PFSK-1 (cell line): ENCODE data around the gene ZBTB34.

ENCODE experiments used
- POLR2AphosphoS5 ChIP-seq: IDR thresholded peaks from 2 replicates; pipeline ENCODE4 v1.6.1; 2012; ENCODE audit warnings: low read depth, mild to moderate bottlenecking, control low read depth, low read length, moderate library complexity
- SIN3A ChIP-seq: IDR thresholded peaks from 2 replicates; pipeline ENCODE4 v1.6.1; 2012; ENCODE audit warnings: mild to moderate bottlenecking, low read length, moderate library complexity, borderline replicate concordance; ENCODE audit not compliant: insufficient read depth
- TAF1 ChIP-seq: IDR thresholded peaks from 2 replicates; pipeline ENCODE4 v1.6.1; 2012; ENCODE audit warnings: low read length, control low read depth, borderline replicate concordance; ENCODE audit not compliant: insufficient read depth
- TF ChIP-seq, protein P1 (sequence below), 2 experiments: IDR thresholded peaks; 2 replicates each; pipeline versions ENCODE4 v1.6.1 to v1.8.0; 2011 to 2012; ENCODE audit warnings: low read depth in 2 of 2, low read length in 2 of 2, control low read depth in 1 of 2, inconsistent platforms in 1 of 2, mild to moderate bottlenecking in 1 of 2, moderate library complexity in 1 of 2; ENCODE audit not compliant: insufficient read depth in 1 of 2

DNA sequence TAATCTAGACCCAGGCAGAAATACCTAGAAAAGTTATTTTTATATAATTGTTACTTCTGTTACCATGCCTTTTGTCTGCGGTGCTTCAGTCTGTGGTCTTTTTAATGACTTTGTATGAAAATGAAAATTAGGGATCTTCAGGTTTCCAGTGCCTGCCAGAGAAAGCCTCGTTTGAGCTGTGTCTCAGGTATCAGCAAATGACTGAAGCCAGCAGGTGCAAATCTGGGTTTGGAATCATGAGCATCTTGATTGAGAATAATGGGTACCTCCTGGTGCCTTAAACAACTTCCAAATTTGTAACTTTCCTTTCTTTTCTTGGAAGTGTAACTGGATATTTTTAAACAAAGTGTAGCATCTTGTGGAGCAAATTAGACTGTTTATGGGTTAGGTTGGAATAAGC lies 4.3 kb downstream of the ZBTB34 start:
- TF ChIP-seq POLR2AphosphoS5 (no peak), TAF1 (no peak), SIN3A (no peak)
- TF ChIP-seq, protein P1, sequence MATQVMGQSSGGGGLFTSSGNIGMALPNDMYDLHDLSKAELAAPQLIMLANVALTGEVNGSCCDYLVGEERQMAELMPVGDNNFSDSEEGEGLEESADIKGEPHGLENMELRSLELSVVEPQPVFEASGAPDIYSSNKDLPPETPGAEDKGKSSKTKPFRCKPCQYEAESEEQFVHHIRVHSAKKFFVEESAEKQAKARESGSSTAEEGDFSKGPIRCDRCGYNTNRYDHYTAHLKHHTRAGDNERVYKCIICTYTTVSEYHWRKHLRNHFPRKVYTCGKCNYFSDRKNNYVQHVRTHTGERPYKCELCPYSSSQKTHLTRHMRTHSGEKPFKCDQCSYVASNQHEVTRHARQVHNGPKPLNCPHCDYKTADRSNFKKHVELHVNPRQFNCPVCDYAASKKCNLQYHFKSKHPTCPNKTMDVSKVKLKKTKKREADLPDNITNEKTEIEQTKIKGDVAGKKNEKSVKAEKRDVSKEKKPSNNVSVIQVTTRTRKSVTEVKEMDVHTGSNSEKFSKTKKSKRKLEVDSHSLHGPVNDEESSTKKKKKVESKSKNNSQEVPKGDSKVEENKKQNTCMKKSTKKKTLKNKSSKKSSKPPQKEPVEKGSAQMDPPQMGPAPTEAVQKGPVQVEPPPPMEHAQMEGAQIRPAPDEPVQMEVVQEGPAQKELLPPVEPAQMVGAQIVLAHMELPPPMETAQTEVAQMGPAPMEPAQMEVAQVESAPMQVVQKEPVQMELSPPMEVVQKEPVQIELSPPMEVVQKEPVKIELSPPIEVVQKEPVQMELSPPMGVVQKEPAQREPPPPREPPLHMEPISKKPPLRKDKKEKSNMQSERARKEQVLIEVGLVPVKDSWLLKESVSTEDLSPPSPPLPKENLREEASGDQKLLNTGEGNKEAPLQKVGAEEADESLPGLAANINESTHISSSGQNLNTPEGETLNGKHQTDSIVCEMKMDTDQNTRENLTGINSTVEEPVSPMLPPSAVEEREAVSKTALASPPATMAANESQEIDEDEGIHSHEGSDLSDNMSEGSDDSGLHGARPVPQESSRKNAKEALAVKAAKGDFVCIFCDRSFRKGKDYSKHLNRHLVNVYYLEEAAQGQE (IDR thresholded peaks at IDR 0.05; ENCODE audit: insufficient read depth in 1 of 2, low read depth in 2 of 2, low read length in 2 of 2) = no peak
